ENCODE data around the gene SLC43A2. TPM values are rescaled to one million over a fixed set of nuclear protein-coding genes. Genes with fewer than 3 reads are reported as not detected.

The SLC43A2 gene
- total and polyA plus RNA-seq, 2 of the 13 experiments (the other 11 are each of a cell fraction or from before 2014, with no cell fraction given): 7.3 to 20.0 TPM

DNA sequence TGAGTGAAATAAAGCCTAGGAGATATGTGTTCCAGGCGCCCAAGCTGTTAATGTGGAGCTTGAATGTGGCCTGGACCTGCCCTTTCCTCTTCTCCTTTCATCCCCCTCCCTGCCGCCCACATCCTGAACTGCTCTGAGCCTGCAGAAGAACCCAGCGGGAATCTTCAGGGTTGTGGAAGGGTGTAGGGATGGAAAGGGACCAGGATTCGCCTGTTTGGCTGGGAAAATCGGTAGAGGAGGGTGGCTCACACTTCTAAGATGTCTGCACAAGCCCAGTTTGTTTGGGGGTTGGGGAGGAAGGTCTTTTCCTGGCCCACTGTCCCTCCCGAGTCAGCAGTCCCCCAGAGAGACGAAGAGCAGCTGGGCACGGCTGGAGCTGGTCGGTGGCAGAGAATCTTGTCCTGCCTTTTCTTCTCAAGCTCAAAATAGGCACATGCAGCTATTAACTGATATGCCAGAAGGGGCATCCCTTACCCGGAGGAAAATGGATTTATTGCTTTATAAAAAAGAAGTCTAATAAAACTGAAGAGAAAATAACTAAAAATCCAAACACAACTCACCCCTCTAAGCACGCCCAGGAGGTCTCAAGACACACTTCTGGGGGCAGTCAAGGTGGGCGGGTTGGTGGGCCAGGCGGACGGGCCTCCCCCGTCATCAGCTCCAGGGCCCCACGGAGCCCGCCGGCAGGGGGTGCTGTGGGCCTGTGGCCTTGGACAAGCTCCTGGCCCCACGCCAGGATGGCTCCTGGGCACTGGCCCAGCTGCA lies 54.5 kb downstream of the SLC43A2 start (continued):
- TF ChIP-seq ZNF501 (CRISPR knock-in tag; IDR thresholded peaks at IDR 0.05) (peak; percentile 56; the same call in 1 of the 2 replicates), CEBPB (IDR thresholded peaks at IDR 0.05; ENCODE audit: borderline replicate concordance, low read depth, low read length) (no peak), ZNF563 (CRISPR knock-in tag; IDR thresholded peaks at IDR 0.05) (no peak), TMF1 (CRISPR knock-in tag; IDR thresholded peaks at IDR 0.05; ENCODE audit: low read depth) (0 out of 2 replicates have a peak, but pooled peaks have one; percentile 25), ZMYM3 (CRISPR knock-in tag; IDR thresholded peaks at IDR 0.05) (peak; percentile 44; the same call in 1 of the 2 replicates), ZNF788 (CRISPR knock-in tag; IDR thresholded peaks at IDR 0.05; ENCODE audit: borderline replicate concordance) (peak; percentile 66; the same call in 1 of the 2 replicates), RAD21 (CRISPR knock-in tag; IDR thresholded peaks at IDR 0.05) (peak; percentile 97)
- TF ChIP-seq, protein P1, sequence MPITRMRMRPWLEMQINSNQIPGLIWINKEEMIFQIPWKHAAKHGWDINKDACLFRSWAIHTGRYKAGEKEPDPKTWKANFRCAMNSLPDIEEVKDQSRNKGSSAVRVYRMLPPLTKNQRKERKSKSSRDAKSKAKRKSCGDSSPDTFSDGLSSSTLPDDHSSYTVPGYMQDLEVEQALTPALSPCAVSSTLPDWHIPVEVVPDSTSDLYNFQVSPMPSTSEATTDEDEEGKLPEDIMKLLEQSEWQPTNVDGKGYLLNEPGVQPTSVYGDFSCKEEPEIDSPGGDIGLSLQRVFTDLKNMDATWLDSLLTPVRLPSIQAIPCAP (CRISPR knock-in tag; IDR thresholded peaks at IDR 0.05; ENCODE audit: low read depth): no peak
- TF ChIP-seq, protein P2, sequence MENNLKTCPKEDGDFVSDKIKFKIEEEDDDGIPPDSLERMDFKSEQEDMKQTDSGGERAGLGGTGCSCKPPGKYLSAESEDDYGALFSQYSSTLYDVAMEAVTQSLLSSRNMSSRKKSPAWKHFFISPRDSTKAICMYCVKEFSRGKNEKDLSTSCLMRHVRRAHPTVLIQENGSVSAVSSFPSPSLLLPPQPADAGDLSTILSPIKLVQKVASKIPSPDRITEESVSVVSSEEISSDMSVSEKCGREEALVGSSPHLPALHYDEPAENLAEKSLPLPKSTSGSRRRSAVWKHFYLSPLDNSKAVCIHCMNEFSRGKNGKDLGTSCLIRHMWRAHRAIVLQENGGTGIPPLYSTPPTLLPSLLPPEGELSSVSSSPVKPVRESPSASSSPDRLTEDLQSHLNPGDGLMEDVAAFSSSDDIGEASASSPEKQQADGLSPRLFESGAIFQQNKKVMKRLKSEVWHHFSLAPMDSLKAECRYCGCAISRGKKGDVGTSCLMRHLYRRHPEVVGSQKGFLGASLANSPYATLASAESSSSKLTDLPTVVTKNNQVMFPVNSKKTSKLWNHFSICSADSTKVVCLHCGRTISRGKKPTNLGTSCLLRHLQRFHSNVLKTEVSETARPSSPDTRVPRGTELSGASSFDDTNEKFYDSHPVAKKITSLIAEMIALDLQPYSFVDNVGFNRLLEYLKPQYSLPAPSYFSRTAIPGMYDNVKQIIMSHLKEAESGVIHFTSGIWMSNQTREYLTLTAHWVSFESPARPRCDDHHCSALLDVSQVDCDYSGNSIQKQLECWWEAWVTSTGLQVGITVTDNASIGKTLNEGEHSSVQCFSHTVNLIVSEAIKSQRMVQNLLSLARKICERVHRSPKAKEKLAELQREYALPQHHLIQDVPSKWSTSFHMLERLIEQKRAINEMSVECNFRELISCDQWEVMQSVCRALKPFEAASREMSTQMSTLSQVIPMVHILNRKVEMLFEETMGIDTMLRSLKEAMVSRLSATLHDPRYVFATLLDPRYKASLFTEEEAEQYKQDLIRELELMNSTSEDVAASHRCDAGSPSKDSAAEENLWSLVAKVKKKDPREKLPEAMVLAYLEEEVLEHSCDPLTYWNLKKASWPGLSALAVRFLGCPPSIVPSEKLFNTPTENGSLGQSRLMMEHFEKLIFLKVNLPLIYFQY (CRISPR knock-in tag; IDR thresholded peaks at IDR 0.05; ENCODE audit: borderline replicate concordance): peak; percentile 88
- TF ChIP-seq, protein P3, sequence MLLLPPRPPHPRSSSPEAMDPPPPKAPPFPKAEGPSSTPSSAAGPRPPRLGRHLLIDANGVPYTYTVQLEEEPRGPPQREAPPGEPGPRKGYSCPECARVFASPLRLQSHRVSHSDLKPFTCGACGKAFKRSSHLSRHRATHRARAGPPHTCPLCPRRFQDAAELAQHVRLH (CRISPR knock-in tag; IDR thresholded peaks at IDR 0.05; ENCODE audit: borderline replicate concordance, low read depth): peak; percentile 73; the same call in 1 of the 2 replicates
- TF ChIP-seq, protein P4, sequence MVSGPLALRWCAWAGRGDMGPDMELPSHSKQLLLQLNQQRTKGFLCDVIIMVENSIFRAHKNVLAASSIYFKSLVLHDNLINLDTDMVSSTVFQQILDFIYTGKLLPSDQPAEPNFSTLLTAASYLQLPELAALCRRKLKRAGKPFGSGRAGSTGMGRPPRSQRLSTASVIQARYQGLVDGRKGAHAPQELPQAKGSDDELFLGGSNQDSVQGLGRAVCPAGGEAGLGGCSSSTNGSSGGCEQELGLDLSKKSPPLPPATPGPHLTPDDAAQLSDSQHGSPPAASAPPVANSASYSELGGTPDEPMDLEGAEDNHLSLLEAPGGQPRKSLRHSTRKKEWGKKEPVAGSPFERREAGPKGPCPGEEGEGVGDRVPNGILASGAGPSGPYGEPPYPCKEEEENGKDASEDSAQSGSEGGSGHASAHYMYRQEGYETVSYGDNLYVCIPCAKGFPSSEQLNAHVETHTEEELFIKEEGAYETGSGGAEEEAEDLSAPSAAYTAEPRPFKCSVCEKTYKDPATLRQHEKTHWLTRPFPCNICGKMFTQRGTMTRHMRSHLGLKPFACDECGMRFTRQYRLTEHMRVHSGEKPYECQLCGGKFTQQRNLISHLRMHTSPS (CRISPR knock-in tag; IDR thresholded peaks at IDR 0.05; ENCODE audit: low read depth): peak; percentile 67; the same call in 1 of the 2 replicates
- TF ChIP-seq, protein P5, sequence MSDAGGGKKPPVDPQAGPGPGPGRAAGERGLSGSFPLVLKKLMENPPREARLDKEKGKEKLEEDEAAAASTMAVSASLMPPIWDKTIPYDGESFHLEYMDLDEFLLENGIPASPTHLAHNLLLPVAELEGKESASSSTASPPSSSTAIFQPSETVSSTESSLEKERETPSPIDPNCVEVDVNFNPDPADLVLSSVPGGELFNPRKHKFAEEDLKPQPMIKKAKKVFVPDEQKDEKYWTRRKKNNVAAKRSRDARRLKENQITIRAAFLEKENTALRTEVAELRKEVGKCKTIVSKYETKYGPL (CRISPR knock-in tag; IDR thresholded peaks at IDR 0.05): no peak
- TF ChIP-seq, protein P6, sequence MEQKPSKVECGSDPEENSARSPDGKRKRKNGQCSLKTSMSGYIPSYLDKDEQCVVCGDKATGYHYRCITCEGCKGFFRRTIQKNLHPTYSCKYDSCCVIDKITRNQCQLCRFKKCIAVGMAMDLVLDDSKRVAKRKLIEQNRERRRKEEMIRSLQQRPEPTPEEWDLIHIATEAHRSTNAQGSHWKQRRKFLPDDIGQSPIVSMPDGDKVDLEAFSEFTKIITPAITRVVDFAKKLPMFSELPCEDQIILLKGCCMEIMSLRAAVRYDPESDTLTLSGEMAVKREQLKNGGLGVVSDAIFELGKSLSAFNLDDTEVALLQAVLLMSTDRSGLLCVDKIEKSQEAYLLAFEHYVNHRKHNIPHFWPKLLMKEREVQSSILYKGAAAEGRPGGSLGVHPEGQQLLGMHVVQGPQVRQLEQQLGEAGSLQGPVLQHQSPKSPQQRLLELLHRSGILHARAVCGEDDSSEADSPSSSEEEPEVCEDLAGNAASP (CRISPR knock-in tag; IDR thresholded peaks at IDR 0.05; ENCODE audit: borderline replicate concordance): 0 out of 2 replicates have a peak, but pooled peaks have one; percentile 56

All from HepG2 (cell line).